Vagina (tissue), 2 donors: ENCODE results near the gene PAXX. TPM values are rescaled to one million over a fixed set of nuclear protein-coding genes. Genes with fewer than 3 reads are reported as not detected.

Source experiments
- DNase-seq, 2 donors: peaks; one replicate each; pipeline ENCODE4 v3.0.0-alpha.2; 2017; ENCODE audit errors: extremely low spot score in 2 of 2
- H3K27ac ChIP-seq: fragments of 200-600 bp; sonication (generic); one replicate; pipeline ENCODE4 v1.5.1; 2019
- H3K27me3 ChIP-seq: fragments of 200-600 bp; sonication (generic); one replicate; pipeline ENCODE4 v1.5.1; 2019
- H3K36me3 ChIP-seq, 2 donors: fragments of 200-600 bp; sonication (generic); one replicate each; pipeline ENCODE4 v1.5.1; 2017 to 2019
- H3K4me1 ChIP-seq: fragments of 200-600 bp; sonication (generic); one replicate; pipeline ENCODE4 v1.5.1; 2019
- H3K4me3 ChIP-seq, 2 donors: fragments of 200-600 bp; sonication (generic); 1 replicate in 1 of 2; 2 replicates in 1 of 2; pipeline ENCODE4 v1.5.1; 2016 to 2019
- H3K9me3 ChIP-seq: fragments of 200-600 bp; sonication (generic); one replicate; pipeline ENCODE4 v1.5.1; 2019
- CTCF ChIP-seq, 3 experiments: fragments of 450-650 bp in 2 of 3; fragments of 200-600 bp in 1 of 3; sonication (generic) in 1 of 3; IDR thresholded peaks; one replicate each; pipeline ENCODE4 v1.5.1; 2017 to 2019; ENCODE audit warnings: antibody characterized with exemption in 3 of 3, mild to moderate bottlenecking in 2 of 3, moderate library complexity in 2 of 3
- POLR2A ChIP-seq, 2 donors: fragments of 450-650 bp; IDR thresholded peaks; one replicate each; pipeline ENCODE4 v1.6.1; 2017; ENCODE audit warnings: antibody characterized with exemption in 2 of 2, mild to moderate bottlenecking in 2 of 2, moderate library complexity in 2 of 2
- POLR2AphosphoS5 ChIP-seq, 2 donors: sonication (generic); formaldehyde crosslinking; IDR thresholded peaks; one replicate each; pipeline ENCODE4 v1.9.0; 2017; ENCODE audit warnings: antibody characterized with exemption in 2 of 2, mild to moderate bottlenecking in 2 of 2, low read depth in 1 of 2; ENCODE audit not compliant: insufficient read depth in 1 of 2
- intact Hi-C: fragments of 100-400 bp; cut with DNase I; formaldehyde crosslinking; loops from one replicate; pipeline ENCODE4 v1.15.1; 2023
- total RNA-seq: library from RNA; depleted of rRNA; stranded (reverse); fragments of >200 nt; gene quantifications from one replicate; pipeline ENCODE4 v1.2.3, GENCODE V29; 2016

The PAXX gene
- total RNA-seq, 1 donor from 2014 or later, result 62.9 TPM

- Histone ChIP-seq H3K27ac (peak overlapping the region; percentile 64), H3K36me3 (no peaks in the 10 kb centered on the region), H3K4me3 (no peak overlapping the region), H3K9me3 (no peaks in the 10 kb centered on the region), H3K4me1 (peaks cover 28% of the 10 kb centered on the region), H3K27me3 (no peaks in the 10 kb centered on the region)
- TF ChIP-seq POLR2AphosphoS5 (IDR thresholded peaks at IDR 0.05; ENCODE audit: insufficient read depth in 1 of 2, low read depth in 1 of 2), result no peak
- TF ChIP-seq CTCF (IDR thresholded peaks at IDR 0.05), result no peak
- no peak for TF ChIP-seq POLR2A (IDR thresholded peaks at IDR 0.05)
- DNase-seq, result no peak
- intact Hi-C loops, result no loop called here
Measured at GRCh38 chr9:136960938-136961275, 31.3 kb upstream of the PAXX start.

- no peak overlapping the region for H3K4me3 ChIP-seq
- intact Hi-C loops, result no loop called here
- no peaks in the 10 kb centered on the region for H3K27me3 ChIP-seq
- no peaks in the 10 kb centered on the region for H3K9me3 ChIP-seq
- H3K27ac ChIP-seq, result peak overlapping the region; percentile 64
- H3K4me1 ChIP-seq, result peaks cover 34% of the 10 kb centered on the region
- TF ChIP-seq POLR2A (IDR thresholded peaks at IDR 0.05), result no peak
- peak in 1 of 2 donors; percentile 24 for TF ChIP-seq POLR2AphosphoS5 (IDR thresholded peaks at IDR 0.05; ENCODE audit: insufficient read depth in 1 of 2, low read depth in 1 of 2)
- no peak for TF ChIP-seq CTCF (IDR thresholded peaks at IDR 0.05)
- no peak for DNase-seq
- no peaks in the 10 kb centered on the region for H3K36me3 ChIP-seq
Measured at GRCh38 chr9:136961279-136962065, 30.8 kb upstream of the PAXX start.

- H3K27me3 ChIP-seq, result no peaks in the 10 kb centered on the region
- H3K4me1 ChIP-seq, result peaks cover 34% of the 10 kb centered on the region
- no peak overlapping the region for H3K4me3 ChIP-seq
- H3K27ac ChIP-seq, result peak overlapping the region; percentile 64
- no peak for DNase-seq
- no peaks in the 10 kb centered on the region for H3K9me3 ChIP-seq
- no peaks in the 10 kb centered on the region for H3K36me3 ChIP-seq
- intact Hi-C loops, result no loop called here
- TF ChIP-seq POLR2A (IDR thresholded peaks at IDR 0.05) (no peak), CTCF (IDR thresholded peaks at IDR 0.05) (no peak), POLR2AphosphoS5 (IDR thresholded peaks at IDR 0.05; ENCODE audit: insufficient read depth in 1 of 2, low read depth in 1 of 2) (no peak)
Measured at GRCh38 chr9:136962163-136962562, 30.1 kb upstream of the PAXX start.

GRCh38 chr9:136962701-136963248 lies 29.4 kb upstream of the PAXX start:
- no peak for DNase-seq
- no peaks in the 10 kb centered on the region for H3K27me3 ChIP-seq
- no peaks in the 10 kb centered on the region for H3K36me3 ChIP-seq
- H3K4me1 ChIP-seq, result peaks cover 34% of the 10 kb centered on the region
- no peak overlapping the region for H3K4me3 ChIP-seq
- intact Hi-C loops, result no loop called here
- no peak for TF ChIP-seq POLR2AphosphoS5 (IDR thresholded peaks at IDR 0.05; ENCODE audit: insufficient read depth in 1 of 2, low read depth in 1 of 2)
- no peaks in the 10 kb centered on the region for H3K9me3 ChIP-seq
- H3K27ac ChIP-seq, result no peak overlapping the region

- no peaks in the 10 kb centered on the region for H3K36me3 ChIP-seq
Measured at GRCh38 chr9:136963341-136963740, 28.9 kb upstream of the PAXX start.

More at GRCh38 chr9:136963341-136963740, 28.9 kb upstream of the PAXX start:
- Histone ChIP-seq H3K27ac (no peak overlapping the region), H3K9me3 (no peaks in the 10 kb centered on the region), H3K4me3 (no peak overlapping the region), H3K4me1 (peaks cover 34% of the 10 kb centered on the region), H3K27me3 (no peaks in the 10 kb centered on the region)
- TF ChIP-seq POLR2AphosphoS5 (IDR thresholded peaks at IDR 0.05; ENCODE audit: insufficient read depth in 1 of 2, low read depth in 1 of 2), result no peak
- TF ChIP-seq POLR2A (IDR thresholded peaks at IDR 0.05), result no peak
- TF ChIP-seq CTCF (IDR thresholded peaks at IDR 0.05), result no peak
- intact Hi-C loops, result no loop called here
- no peak for DNase-seq
